ENCODE measurements around the gene PTPRE. TPM values are rescaled to one million over a fixed set of nuclear protein-coding genes. Genes with fewer than 3 reads are reported as not detected.

The PTPRE gene
- total and polyA plus RNA-seq, 2 of the 4 experiments (the other 2 are of a cell fraction) = 0.34 to 0.54 TPM

DNA sequence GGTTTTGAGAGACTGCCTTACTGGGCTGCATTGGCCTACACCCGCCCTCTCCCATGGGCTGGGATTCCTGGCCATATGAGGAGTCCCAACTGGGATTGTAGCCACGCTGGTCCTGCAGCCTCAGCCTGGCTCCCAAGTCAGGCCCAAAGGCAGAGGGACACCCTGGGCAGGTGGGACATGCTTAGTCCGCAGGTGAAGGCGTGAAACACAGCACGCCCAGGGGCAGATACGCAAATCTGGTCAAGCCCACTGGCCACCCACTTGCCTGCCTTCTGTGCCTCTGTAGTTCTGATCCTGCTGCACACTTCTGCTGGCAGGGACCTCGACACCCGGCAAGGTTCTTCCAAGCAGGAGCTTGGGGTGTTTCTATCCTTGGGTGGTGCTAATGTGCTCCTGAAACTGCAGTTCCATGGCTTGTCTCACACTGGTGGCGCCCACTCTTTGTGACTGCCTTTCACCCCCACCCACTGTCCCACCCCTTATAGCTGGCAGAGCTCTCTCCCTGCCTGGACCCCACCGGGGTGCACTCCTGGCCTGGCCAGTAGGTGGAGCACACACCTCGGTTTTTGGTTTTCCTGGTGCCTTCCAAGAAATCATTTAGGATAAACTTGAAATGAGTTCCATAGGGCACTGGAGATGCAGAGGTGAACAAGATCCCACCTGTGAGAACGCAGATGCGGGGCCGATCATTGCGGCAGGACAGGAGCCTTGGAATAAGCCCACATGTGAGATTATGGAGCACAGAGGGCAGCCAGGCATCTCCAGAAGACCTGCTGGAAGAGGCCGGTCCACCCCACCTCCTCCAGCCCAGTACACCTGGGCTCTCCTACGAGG is 171.4 kb downstream of the PTPRE start:
- Histone ChIP-seq H3K4me2 (ENCODE audit: low read depth, low read length) (no peak overlapping the region), H4K8ac (ENCODE audit: low read depth in 2 of 2, low read length in 2 of 2) (no peak overlapping the region), H3K36me3 (ENCODE audit: control insufficient read depth, insufficient read depth, low read length) (no peaks in the 10 kb centered on the region), H3K4me1 (ENCODE audit: control insufficient read depth, insufficient read depth, low read length) (no peaks in the 10 kb centered on the region), H3K23ac (ENCODE audit: low read depth, low read length) (no peak overlapping the region), H2AK5ac (ENCODE audit: low read depth, low read length) (no peak overlapping the region), H3K9ac (ENCODE audit: low read depth, low read length) (no peak overlapping the region), H4K5ac (ENCODE audit: low read depth, low read length) (no peak overlapping the region), H3K14ac (replicated peaks; ENCODE audit: low read depth, low read length) (no peak overlapping the region), H3K56ac (ENCODE audit: extremely low read depth, insufficient read depth, low read length) (no peak overlapping the region), H4K91ac (ENCODE audit: insufficient read depth, low read depth, low read length) (no peak overlapping the region), H2BK120ac (ENCODE audit: low read depth, low read length) (no peak overlapping the region), H2BK15ac (ENCODE audit: low read depth, low read length) (no peak overlapping the region), H2BK5ac (ENCODE audit: low read depth, low read length, poor library complexity, severe bottlenecking) (no peak overlapping the region), H3K79me1 (ENCODE audit: low read depth in 1 of 2, low read length in 2 of 2) (no peaks in the 10 kb centered on the region), H2AFZ (replicated peaks; ENCODE audit: low read length, poor library complexity) (peak overlapping the region; percentile 6), H3K27me3 (ENCODE audit: control insufficient read depth, insufficient read depth, low read length) (peaks cover 8% of the 10 kb centered on the region; the same call in 1 of the 2 replicates), H3K4me3 (ENCODE audit: insufficient read depth, low read depth, low read length) (no peak overlapping the region), H2AK9ac (replicated peaks; ENCODE audit: low read depth, low read length, poor library complexity) (no peak overlapping the region), H3K4ac (ENCODE audit: low read depth, low read length) (no peak overlapping the region), H2BK20ac (ENCODE audit: low read depth, low read length) (no peak overlapping the region), H4K20me1 (ENCODE audit: insufficient read depth, low read length) (no peaks in the 10 kb centered on the region), H3K18ac (ENCODE audit: low read depth, low read length) (no peak overlapping the region), H3K9me1 (ENCODE audit: insufficient read depth, low read length) (no peaks in the 10 kb centered on the region), H3K9me3 (ENCODE audit: control insufficient read depth, insufficient read depth, low read length) (no peaks in the 10 kb centered on the region), H3K27ac (ENCODE audit: insufficient read depth, low read length) (no peak overlapping the region)
- dilution Hi-C loops (cut with HindIII; ENCODE audit: low sequenced_read_pairs, unreplicated experiment) (no loop called here), intact Hi-C loops (cut with micrococcal nuclease) (loop anchor here (1.0 kb wide), 2 partner anchors 72 to 134 kb away; no protein-coding TSS in a partner anchor), in situ Hi-C loops (cut with MboI; ENCODE audit: low sequenced_read_pairs) (no loop called here)
- CTCF ChIA-PET = interaction anchor here (0.5 to 1.0 kb wide), 3 partner anchors 9 to 72 kb away, joined by 3 to 9 read pairs (median 8); no protein-coding TSS in a partner anchor
- no TSS peak for BruUV-seq (replicated peaks)
- TF ChIP-seq, protein P1, sequence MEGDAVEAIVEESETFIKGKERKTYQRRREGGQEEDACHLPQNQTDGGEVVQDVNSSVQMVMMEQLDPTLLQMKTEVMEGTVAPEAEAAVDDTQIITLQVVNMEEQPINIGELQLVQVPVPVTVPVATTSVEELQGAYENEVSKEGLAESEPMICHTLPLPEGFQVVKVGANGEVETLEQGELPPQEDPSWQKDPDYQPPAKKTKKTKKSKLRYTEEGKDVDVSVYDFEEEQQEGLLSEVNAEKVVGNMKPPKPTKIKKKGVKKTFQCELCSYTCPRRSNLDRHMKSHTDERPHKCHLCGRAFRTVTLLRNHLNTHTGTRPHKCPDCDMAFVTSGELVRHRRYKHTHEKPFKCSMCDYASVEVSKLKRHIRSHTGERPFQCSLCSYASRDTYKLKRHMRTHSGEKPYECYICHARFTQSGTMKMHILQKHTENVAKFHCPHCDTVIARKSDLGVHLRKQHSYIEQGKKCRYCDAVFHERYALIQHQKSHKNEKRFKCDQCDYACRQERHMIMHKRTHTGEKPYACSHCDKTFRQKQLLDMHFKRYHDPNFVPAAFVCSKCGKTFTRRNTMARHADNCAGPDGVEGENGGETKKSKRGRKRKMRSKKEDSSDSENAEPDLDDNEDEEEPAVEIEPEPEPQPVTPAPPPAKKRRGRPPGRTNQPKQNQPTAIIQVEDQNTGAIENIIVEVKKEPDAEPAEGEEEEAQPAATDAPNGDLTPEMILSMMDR (conservative IDR thresholded peaks at IDR 0.05; ENCODE audit: low read depth, low read length) = peak; percentile 86
- TF ChIP-seq SMC3 (IDR thresholded peaks at IDR 0.05; ENCODE audit: low read depth, low read length) (peak; percentile 76), MAZ (IDR thresholded peaks at IDR 0.05; ENCODE audit: borderline replicate concordance, low read depth, low read length) (0 out of 2 replicates have a peak, but pooled peaks have one; percentile 27), RAD21 (IDR thresholded peaks at IDR 0.05; ENCODE audit: low read length) (peak; percentile 82), CHD1 (IDR thresholded peaks at IDR 0.05; ENCODE audit: low read depth, low read length) (no peak), NFE2L2 (IDR thresholded peaks at IDR 0.05; ENCODE audit: low read depth, low read length) (no peak)
- POLR2A ChIA-PET (ENCODE audit: unreplicated experiment) = no interaction called here
- DNase-seq (peak; percentile 37), ATAC-seq (ENCODE audit: low read depth) (peak; percentile 98)
- WGBS, 2 experiments (ENCODE audit: extremely low coverage in 2 of 2, insufficient read length in 1 of 2) = 51% methylated on average over 7 of the region's 17 CpGs; no CpG with 5 or more reads in 1 of the 2 experiments
